Measurements from ENCODE around the gene FUT8. TPM values are rescaled to one million over a fixed set of nuclear protein-coding genes. Genes with fewer than 3 reads are reported as not detected.

Gene FUT8
- total and polyA plus RNA-seq, 5 donors, result 5.2 to 16.9 (median 14.8) TPM

Small RNA genes lying within 50 kb of the gene (microRNA-seq; reads per million reads assigned to microRNA genes)
- 0.42 to 0.54 reads per million in 2 donors for gene MIR625

Data from right cardiac atrium (tissue), 5 donors.